ENCODE data around the gene GSN. TPM values are rescaled to one million over a fixed set of nuclear protein-coding genes. Genes with fewer than 3 reads are reported as not detected.

The GSN gene
- total RNA-seq, 1 donor from 2014 or later = 35.0 TPM

DNA sequence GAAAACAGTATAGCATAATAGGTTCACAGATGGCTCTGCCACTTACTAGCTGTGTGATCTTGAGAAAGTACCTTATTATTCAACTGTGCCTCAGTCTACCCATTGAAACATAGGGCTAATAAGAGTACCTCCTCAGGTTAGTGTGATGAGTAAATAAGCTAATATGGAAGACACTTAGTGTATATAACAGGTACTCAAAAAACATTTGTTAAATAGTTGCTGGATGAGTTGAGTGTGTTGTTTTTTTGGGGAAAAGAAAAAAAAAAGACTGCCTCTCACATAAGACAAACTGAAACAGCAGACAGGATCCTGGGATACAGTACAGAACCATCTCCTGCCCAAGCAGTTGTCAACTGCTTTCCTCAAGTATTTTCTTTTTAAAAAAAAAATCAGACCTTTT is 96.9 kb downstream of the GSN start:
- peaks cover 14% of the 10 kb centered on the region for H3K4me1 Mint-ChIP-seq (ENCODE audit: low read depth)

GRCh38 chr9:121365564-121365963 is 97.6 kb downstream of the GSN start:
- DNase-seq (ENCODE audit: low spot score, unreplicated experiment) = no peak
- no peak for TF ChIP-seq CTCF (IDR thresholded peaks at IDR 0.05; ENCODE audit: unreplicated experiment)

More for the DNA sequence above, 96.9 kb downstream of the GSN start:
- no peak for TF ChIP-seq CTCF (IDR thresholded peaks at IDR 0.05; ENCODE audit: unreplicated experiment)
- H3K27me3 Mint-ChIP-seq = peaks cover 14% of the 10 kb centered on the region
- DNase-seq (ENCODE audit: low spot score, unreplicated experiment) = no peak
- H3K36me3 Mint-ChIP-seq (ENCODE audit: insufficient read depth) = no peaks in the 10 kb centered on the region
- H3K9me3 Mint-ChIP-seq (ENCODE audit: low read depth) = no peaks in the 10 kb centered on the region
- no peak overlapping the region for H3K27ac Mint-ChIP-seq
- H3K4me3 Mint-ChIP-seq (ENCODE audit: low read depth) = no peak overlapping the region

GRCh38 chr9:121366611-121367192 is 98.7 kb downstream of the GSN start:
- no peak overlapping the region for H3K27ac Mint-ChIP-seq
- no peaks in the 10 kb centered on the region for H3K9me3 Mint-ChIP-seq (ENCODE audit: low read depth)
- H3K4me1 Mint-ChIP-seq (ENCODE audit: low read depth) = peaks cover 14% of the 10 kb centered on the region
- no peak for DNase-seq (ENCODE audit: low spot score, unreplicated experiment)
- H3K36me3 Mint-ChIP-seq (ENCODE audit: insufficient read depth) = no peaks in the 10 kb centered on the region
- H3K4me3 Mint-ChIP-seq (ENCODE audit: low read depth) = no peak overlapping the region
- peaks cover 19% of the 10 kb centered on the region for H3K27me3 Mint-ChIP-seq
- TF ChIP-seq CTCF (IDR thresholded peaks at IDR 0.05; ENCODE audit: unreplicated experiment) = no peak

More at GRCh38 chr9:121365564-121365963, 97.6 kb downstream of the GSN start:
- Mint-ChIP-seq H3K27me3 (peaks cover 19% of the 10 kb centered on the region), H3K27ac (no peak overlapping the region), H3K9me3 (ENCODE audit: low read depth) (no peaks in the 10 kb centered on the region), H3K36me3 (ENCODE audit: insufficient read depth) (no peaks in the 10 kb centered on the region), H3K4me1 (ENCODE audit: low read depth) (peaks cover 14% of the 10 kb centered on the region), H3K4me3 (ENCODE audit: low read depth) (no peak overlapping the region)

DNA sequence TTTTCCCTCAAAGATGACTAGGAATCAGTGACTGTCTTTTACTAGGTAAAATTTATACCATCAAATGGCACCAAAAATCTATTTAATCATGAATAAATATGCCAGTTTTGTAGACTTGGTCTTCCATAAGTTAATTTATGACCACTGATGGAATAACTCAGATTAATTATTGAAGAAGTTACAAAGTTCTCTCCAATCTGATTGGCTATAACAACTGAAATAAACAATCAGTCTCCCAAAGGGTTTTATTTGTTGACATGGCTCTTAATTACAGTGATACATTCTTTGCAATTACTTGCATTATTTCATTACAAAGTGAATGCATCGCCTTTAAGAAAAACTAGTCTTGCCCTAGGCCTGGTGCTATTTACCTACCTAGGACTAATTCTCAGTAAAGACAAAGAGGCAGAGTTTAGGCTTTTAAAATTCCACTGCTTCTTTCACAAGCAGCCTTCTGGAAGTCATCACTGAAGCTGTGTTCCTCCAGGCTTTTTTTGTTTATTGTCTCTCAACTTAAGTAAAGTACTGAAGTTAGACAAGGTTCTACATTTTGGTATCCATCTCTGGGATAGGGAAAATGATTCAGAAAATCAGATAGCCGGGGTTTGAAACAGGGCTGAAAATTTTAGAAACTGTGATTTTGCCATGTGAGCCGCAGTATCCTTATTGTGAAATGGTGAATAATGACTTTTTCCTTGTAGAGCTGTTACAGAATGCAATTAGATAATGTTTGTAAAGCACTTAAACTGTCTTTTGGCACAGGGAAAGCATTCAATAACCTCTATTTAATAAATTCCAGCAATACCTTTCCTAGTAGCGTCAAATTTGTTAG is 99.6 kb downstream of the GSN start:
- Mint-ChIP-seq H3K9me3 (ENCODE audit: low read depth) (no peaks in the 10 kb centered on the region), H3K27ac (peak overlapping the region; percentile 76), H3K36me3 (ENCODE audit: insufficient read depth) (no peaks in the 10 kb centered on the region), H3K4me1 (ENCODE audit: low read depth) (peaks cover 16% of the 10 kb centered on the region), H3K4me3 (ENCODE audit: low read depth) (peak overlapping the region; percentile 23), H3K27me3 (peaks cover 19% of the 10 kb centered on the region)
- no peak for DNase-seq (ENCODE audit: low spot score, unreplicated experiment)
- no peak for TF ChIP-seq CTCF (IDR thresholded peaks at IDR 0.05; ENCODE audit: unreplicated experiment)

DNA sequence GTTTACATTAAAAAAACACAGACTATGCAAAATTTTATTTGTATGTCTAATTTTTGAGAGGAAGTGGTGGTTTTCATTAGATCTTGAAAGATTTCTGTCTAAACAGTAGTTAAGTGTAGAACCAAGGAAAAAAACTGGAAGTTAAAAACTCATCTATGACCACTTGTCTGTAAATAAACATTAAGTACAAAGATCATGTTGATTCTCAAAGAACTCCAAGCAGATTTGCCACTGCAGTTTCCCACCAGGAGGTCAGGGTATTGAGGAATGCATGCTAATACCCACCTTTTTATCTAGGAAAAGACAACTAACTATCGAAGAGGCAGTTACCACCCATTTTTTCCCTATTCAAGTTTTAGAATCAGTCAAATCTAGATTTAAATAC is 100.2 kb downstream of the GSN start:
- H3K4me3 Mint-ChIP-seq (ENCODE audit: low read depth) = peak overlapping the region; percentile 23
- TF ChIP-seq CTCF (IDR thresholded peaks at IDR 0.05; ENCODE audit: unreplicated experiment) = no peak

More for the DNA sequence above, 100.2 kb downstream of the GSN start:
- Mint-ChIP-seq H3K27ac (peak overlapping the region; percentile 76), H3K4me1 (ENCODE audit: low read depth) (peaks cover 19% of the 10 kb centered on the region), H3K27me3 (peaks cover 19% of the 10 kb centered on the region), H3K36me3 (ENCODE audit: insufficient read depth) (no peaks in the 10 kb centered on the region), H3K9me3 (ENCODE audit: low read depth) (no peaks in the 10 kb centered on the region)
- no peak for DNase-seq (ENCODE audit: low spot score, unreplicated experiment)
